T1000 (cell line): ENCODE results near the gene ZNF318.
"Not testable (repeated sequence)": the region's sequence is repeated elsewhere in the genome, so short reads cannot be mapped to it uniquely, and the experiment has no call there.

ENCODE experiments used
- DNase-seq: peaks from one replicate; lab custom pipeline; 2025; ENCODE audit warnings: mixed read lengths; lab: John Stamatoyannopoulos, UW

Gene ZNF318

GRCh38 chr6:43389730-43390295 is 20.4 kb upstream of the ZNF318 start:
- DNase-seq = no peak

- no peak for DNase-seq
Measured at GRCh38 chr6:43386492-43386891, 17.0 kb upstream of the ZNF318 start.

GRCh38 chr6:43383021-43383667 is 13.7 kb upstream of the ZNF318 start:
- no peak for DNase-seq

GRCh38 chr6:43380858-43381257 is 11.4 kb upstream of the ZNF318 start:
- DNase-seq = not testable (repeated sequence)

- no peak for DNase-seq
Measured at GRCh38 chr6:43378631-43379030, 9.2 kb upstream of the ZNF318 start.

- no peak for DNase-seq
Measured at GRCh38 chr6:43377710-43378229, 8.3 kb upstream of the ZNF318 start.

GRCh38 chr6:43376551-43376981 is 7.1 kb upstream of the ZNF318 start:
- DNase-seq = no peak

- DNase-seq = no peak
Measured at GRCh38 chr6:43375693-43376092, 6.2 kb upstream of the ZNF318 start.

GRCh38 chr6:43373252-43373875 is 3.9 kb upstream of the ZNF318 start:
- no peak for DNase-seq

GRCh38 chr6:43370003-43370580 is 645 bp upstream of the ZNF318 start:
- not testable (repeated sequence) for DNase-seq

GRCh38 chr6:43368259-43369160 is 937 bp downstream of the ZNF318 start:
- peak; percentile 18 for DNase-seq

GRCh38 chr6:43367245-43367984 is 2.0 kb downstream of the ZNF318 start:
- no peak for DNase-seq

GRCh38 chr6:43361269-43361668 is 8.2 kb downstream of the ZNF318 start:
- no peak for DNase-seq

- no peak for DNase-seq
Measured at GRCh38 chr6:43359831-43360230, 9.6 kb downstream of the ZNF318 start.

- DNase-seq = no peak
Measured at GRCh38 chr6:43359381-43359780, 10.1 kb downstream of the ZNF318 start.

- DNase-seq = no peak
Measured at GRCh38 chr6:43355862-43356590, 13.4 kb downstream of the ZNF318 start.

- DNase-seq = not testable (repeated sequence)
Measured at GRCh38 chr6:43351951-43352350, 17.5 kb downstream of the ZNF318 start.

- no peak for DNase-seq
Measured at GRCh38 chr6:43347444-43347843, 22.0 kb downstream of the ZNF318 start.

GRCh38 chr6:43347021-43347420 is 22.4 kb downstream of the ZNF318 start:
- DNase-seq = no peak

- not testable (repeated sequence) for DNase-seq
Measured at GRCh38 chr6:43346243-43346642, 23.2 kb downstream of the ZNF318 start.
